Femur (tissue), 1 donor: ENCODE data around the gene DDX10.
A peak's percentile ranks its signal among the peaks of the same experiment; 100 is the strongest.
"Not testable (repeated sequence)": the region's sequence is repeated elsewhere in the genome, so short reads cannot be mapped to it uniquely, and the experiment has no call there.

Experiments
- DNase-seq: peaks from one replicate; pipeline ENCODE4 v3.0.0-alpha.2; 2017

The DDX10 gene

DNA sequence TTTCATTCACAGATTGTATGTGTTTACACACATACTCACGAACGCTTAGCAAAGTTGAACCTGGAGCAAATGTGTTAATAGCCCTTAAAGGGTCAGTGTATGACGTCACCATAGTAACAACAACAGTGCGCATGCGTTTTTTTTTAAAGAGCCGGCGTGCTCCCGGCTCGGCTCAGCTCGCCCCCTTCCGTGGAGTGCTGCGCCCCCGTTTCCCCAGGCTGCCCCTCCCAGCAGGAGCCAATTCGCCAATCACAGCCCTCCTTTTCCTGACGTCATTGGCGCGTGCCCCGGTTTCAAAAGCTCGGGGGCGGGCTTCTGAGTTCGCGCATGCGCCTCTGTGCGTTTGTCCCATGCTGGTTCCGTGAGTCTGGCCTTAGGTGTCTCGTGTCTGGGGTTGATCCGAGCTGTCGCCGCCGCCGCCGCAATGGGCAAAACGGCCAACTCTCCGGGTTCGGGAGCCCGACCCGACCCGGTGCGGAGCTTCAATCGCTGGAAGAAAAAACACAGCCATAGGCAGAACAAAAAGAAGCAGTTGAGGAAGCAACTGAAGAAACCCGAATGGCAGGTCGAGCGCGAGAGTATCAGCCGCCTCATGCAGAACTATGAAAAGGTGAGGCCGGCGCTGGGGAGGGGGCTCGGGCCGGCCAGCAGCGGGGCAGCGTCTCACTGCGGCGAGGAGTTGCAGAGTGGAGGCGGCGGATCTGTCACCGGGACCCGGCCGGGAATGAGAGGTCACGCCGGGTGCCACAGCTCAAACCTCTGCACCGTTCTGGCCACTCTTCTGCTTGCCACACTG, at the start of gene DDX10:
TSS of gene DDX10 (plus strand) at position 340 of the 796 bp plus-strand sequence. CDS start at position 425, 85 bp downstream.
- DNase-seq, result peak; percentile 99

DNA sequence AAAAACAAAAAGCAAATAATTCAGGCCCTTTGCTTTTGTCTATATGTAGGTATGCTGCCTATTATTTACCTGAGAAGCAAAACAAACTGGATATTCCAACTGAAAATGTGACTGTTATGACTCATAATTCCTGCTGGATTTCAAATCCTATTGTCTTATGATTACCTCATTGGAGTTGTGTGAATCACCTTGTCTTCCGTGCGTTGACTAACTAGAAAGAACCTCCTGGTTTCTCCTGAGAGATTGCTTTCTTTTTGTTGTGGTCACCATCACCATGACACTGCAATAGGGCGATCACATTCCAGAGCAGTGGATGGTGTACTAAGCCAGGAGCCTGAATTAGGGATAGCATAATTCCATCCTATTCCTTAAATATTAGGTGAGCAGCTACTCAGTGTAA, 48.3 kb upstream of the DDX10 start:
- no peak for DNase-seq

DNA sequence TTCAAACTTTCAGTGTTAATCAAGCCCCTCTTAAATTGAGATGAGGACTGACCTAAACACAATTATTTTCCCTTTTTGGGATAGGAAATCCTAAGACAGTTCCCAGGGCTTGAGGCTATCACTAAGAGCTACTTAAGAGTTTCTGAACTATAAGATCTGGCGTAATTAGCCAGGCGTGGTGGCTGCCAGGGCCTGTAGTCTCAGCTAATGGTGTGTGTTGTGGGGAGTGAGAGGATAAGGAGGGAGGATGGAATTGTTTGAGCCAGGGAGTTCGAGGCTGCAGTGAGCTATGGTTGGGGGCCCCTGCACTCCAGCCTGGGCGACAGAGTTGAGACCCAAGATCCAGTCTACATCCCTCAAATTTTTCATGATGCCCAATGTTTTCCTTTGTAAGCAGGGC, 47.8 kb upstream of the DDX10 start:
- DNase-seq, result no peak

DNA sequence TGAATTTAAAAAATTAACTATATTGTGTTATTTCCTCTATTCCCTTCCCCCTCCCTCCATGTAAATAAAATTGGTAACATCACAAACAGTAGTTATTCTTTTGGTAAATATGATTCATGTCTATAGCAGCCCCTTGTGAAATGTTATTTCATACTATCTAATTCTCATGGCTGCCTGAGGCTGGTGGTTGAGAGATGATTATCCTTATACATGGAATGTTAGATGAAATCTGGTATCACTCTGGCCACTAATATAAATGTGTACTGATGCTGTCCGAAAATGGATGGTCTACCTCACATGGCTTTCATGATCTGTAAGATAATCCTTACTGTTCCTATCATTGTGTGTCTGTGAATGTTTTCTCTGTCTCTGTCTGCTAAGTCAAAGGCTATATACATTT, 46.3 kb upstream of the DDX10 start:
- no peak for DNase-seq

DNA sequence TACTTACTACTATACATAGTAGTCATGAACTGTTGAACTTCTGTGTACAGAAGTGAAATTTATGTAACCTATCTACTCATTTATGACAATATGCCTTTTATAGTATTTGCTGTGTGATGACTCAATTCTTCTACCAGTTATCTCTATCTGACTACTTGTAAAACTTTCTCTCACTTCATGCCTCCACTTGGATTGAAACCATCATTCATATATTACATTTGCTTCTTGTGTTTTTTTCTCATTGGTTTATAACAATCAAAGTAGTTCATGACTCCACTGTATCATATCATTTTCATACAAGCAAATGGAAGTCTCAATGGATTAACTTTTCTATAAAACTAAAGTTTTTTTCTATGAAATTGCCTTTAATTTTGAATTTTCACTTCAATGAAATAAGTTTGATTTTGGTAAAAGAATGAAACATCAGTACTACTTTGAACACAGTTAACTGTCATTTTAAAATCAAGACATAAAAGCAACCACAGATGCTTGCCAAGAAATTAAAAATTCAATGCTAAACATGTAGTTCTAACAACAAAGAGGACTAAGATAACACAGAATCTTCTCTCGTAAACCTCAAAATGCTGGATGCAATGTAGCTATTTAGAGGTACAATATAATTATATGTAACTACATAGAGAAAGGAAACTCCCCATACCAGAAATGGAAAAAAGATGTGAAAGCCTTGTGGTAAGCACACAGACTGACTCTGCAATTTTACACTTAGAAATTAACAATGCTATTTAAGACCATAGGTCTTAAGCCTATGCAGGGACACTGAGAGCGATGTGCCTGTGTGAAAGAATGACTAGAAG, 43.7 kb upstream of the DDX10 start:
- no peak for DNase-seq

DNA sequence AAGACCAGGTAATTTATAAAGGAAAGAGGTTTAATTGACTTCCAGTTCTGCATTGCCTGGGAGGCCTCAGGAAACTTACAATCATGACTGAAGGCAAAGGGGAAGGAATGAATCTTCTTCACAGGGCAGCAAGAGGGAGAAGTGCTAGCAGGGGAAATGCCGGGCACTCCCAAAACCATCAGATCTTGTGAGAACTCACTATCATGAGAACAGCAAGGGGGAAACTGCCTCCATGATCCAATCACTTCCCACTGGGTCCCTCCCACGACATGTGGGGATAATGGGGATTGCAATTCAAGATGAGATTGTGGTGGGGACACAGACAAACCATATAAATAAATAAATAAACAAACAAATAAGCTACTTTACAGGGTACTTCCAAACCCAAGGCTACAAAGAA, 42.5 kb upstream of the DDX10 start:
- no peak for DNase-seq

DNA sequence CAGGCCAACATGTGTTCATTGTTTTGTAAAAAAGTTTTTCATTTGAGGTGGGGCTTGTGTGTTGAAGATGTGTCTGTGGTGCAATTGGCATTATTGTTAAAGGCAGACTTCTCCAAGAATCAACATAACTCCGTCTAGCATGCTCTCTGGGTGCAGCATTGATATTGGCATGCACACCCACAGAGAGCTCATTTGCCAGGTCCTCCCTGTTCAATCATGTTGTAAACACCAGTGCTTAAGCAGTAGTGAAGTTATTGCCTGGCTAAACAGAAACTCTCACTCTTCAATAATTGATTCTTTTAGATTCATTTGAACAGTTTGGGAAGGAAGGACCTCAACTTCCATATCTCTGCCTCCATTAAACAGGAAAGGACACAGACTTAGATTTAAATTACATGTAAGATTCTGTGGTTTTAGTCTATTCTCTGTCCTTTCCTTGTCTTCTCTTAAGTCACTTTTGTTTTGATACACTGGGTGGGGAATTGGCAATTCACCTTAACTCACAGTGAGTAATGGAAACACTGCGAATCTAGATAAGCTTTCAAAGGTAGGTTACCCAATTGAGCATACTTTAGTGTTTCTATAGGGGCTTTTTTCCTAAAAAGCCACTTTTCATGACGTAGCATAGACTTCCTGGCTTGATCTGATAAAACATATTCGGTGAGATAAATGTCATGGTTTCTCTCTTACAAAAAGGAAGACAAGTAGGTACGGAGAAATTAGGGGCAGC, 40.5 kb upstream of the DDX10 start:
- DNase-seq, result no peak

DNA sequence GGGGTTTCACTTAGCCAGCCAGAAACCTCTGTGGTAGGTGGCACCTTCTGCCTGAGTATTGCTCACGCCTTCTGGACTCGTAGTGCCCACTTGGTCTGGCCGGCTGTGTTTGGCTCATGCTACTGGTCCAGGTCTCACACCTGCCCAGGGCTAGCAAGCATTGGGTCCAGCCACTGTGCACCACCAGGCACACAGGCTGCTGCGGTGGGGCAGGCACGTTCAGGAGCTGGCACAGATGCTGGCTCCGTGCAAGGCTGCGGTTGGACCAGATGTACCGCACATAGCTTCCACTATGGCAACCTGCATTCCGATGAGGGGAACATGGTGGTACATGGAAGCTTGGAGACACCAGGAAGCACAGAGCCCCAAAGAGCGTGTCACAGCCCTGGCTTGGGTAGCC, 36.5 kb upstream of the DDX10 start:
- no peak for DNase-seq

DNA sequence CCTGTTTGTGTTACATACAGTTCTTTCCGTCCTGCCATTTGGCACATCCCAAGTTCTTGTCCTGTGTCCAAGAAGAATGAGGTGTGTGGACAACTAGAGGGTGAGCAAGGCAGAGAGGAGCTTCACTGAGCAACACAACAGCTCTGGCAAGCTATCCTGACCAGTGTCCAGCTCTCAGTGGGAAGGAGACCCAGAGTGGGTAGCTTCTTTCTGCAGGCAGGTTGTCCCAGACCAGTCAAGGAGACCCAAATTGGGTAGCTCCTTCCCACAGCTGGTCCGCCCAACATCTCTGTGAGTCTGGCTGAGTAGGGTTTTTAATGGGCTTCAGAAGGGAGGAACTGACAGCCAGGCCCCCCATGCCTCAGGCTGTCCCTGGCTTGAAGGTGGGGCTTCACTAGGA, 36.1 kb upstream of the DDX10 start:
- DNase-seq, result no peak

DNA sequence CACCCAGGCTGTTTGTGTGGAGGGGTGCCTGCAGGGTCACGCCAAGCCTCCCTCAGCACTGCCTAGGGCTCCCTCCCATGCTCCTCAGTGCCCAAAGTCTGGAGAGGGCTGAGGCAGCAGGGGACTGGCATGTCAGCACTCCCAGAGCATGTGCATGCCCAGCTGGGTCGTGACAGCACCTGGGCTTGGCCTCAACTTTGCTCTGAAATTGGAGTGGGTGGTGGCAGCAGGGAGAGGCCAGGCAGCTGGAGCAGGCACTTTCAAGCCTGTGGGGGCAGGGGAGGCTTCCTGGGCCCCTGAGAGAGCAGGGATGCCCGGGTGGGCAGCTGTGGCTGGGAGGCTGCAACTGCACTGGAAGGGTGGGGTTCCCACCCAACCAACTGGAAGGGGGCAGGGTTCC, 35.6 kb upstream of the DDX10 start:
- DNase-seq, result no peak

DNA sequence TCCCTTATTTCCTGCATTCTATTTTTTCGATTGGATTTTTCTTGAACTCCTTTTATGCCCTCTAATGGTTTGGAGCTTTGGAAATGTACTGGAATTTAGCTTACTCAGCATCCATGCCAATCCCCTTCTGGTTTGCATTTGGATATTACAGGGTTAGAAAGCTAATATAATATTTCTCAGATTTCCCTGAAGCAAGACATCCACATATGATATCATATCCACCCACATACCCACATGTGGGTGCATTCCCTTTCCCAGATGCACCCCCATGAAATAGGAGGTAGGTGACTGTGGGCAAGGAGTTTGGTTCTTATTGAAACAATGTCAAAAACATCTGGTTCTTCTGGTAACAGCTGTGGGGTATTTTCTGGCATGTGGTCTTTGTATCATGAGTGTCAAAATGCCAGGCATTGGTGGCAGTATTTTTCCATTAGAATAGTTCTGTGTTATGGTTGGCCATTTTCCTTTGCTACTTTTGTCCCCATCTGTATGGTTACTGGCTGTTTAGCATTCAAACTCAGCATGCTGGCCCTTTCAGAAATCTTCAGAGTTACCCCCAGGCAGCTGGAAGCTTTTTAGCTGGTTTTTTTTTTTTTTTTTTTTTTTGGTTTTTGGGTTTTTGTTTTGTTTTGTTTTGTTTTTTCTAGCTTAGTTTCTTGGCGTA, 32.7 kb upstream of the DDX10 start:
- no peak for DNase-seq

DNA sequence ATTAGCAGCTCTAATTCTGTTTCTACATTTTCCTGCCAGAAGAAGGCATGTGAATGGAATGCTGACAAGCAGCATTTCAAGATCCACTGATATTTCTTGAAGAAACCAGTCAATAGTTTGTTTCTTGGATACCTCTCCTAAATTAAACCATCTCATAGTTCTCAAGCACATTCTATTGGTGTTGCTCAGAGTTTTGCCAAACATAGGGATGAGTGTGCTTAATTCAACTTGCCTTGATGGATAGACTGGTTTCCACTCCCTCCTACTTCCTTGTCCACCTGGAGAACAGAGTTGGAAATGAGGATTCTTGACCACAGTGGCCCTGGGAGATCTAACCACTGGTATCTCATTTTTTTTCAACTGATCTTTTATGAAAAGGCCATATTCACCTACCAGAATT, 29.8 kb upstream of the DDX10 start:
- DNase-seq, result no peak

DNA sequence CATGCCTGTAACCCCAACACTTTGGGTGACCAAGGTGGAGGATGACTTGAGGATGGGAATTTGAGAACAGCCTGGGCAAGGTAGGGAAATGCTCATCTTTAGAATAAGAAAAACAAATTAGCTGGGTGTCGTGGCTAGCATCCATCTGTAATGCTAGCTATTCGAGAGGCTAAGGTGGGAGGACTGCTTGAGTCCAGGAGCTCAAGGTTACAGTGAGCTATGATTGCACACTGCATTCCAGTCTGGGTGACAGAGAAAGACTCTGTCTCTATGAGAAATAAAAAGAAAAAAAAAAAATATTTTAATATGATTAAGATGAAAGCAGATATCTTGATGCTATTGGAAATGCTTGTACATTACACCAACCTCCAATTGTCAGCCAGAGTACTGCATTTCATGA, 28.6 kb upstream of the DDX10 start:
- no peak for DNase-seq

DNA sequence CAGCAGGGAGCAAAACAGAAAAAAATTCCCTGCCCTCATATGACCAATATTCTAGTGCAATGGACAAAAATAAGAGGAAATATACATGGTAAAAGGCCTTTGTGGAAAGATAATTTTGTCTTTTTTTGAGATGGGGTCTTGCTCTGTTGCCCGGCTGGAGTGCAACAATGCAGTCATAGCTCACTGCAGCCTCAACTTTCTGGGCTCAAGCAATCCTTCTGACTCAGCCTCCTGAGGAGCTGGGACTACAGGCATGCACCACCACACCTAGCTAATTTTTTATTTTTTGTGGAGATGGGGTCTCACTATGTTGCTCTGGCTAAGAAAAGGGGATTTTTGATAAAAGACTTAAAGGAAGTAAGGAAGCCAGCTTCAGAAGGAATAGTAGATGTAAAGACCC, 25.7 kb upstream of the DDX10 start:
- no peak for DNase-seq

DNA sequence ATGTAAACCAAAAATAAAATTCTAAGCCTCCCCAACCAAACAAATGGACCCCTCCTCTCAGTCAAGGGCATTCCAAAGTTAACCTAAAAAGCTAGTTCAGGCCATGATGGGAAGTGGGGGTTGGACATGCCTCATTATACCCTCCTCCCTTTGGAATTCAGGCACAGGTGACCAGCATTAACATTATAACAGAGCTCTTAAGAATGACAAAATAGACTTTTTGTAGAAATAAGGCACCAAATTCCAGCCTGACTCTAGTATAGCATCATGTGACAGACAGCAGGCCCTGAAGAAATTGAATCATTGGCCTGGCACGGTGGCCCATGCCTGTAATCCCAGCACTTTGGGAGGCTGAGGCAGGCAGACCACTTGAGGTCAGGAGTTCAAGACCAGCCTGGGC, 23.1 kb upstream of the DDX10 start:
- DNase-seq, result not testable (repeated sequence)

DNA sequence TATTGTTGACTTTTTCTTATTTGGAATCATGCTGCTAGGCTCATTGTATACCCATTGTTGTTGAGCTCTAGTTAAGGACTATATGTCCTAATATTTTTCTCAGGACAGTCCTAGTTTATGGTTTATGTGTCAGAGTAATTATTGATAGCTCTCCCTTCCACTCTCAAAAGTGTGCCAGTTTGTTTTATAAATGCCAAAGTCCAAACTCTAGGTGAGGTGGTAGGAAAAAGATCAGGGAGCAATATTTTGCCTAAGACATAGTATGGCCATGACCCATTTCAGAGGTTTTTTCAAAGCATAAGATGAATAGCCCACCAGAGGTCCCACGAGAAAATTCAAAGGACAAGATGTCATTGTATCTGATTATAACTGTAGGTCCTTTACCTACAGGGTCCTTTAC, 20.9 kb upstream of the DDX10 start:
- DNase-seq, result no peak

DNA sequence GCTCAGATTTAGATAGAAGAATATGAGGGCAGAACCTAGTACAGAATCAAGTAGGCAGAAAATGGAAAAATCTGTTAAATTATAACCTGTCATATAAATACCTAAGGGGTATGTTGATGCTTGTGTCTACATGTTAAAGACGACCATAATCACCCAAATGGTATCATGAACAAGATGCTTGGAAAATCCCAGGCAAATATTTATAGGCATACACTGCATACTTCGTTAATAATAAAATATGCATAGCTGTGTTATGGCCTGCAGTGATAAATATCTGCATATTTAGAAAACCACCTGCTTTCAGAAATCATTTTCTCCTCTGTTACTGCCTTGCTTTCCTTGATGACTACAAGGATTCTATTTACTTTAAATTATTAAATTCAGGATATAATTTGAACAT, 18.9 kb upstream of the DDX10 start:
- DNase-seq, result no peak

DNA sequence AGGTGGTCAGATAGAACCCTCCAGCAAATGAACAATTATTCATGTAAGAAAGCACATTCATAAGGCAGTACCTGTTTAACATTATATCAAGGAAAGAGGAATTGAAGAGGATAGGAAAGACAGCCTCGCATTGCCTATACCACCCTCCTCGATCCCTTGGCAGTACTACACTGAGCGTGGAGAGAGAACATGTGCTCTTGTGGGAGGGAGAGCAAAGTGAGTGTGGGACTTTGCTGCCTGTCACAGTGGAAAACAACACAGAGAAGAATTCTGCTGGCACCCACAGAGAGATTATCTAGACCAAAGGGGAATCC, 17.5 kb upstream of the DDX10 start:
- no peak for DNase-seq

DNA sequence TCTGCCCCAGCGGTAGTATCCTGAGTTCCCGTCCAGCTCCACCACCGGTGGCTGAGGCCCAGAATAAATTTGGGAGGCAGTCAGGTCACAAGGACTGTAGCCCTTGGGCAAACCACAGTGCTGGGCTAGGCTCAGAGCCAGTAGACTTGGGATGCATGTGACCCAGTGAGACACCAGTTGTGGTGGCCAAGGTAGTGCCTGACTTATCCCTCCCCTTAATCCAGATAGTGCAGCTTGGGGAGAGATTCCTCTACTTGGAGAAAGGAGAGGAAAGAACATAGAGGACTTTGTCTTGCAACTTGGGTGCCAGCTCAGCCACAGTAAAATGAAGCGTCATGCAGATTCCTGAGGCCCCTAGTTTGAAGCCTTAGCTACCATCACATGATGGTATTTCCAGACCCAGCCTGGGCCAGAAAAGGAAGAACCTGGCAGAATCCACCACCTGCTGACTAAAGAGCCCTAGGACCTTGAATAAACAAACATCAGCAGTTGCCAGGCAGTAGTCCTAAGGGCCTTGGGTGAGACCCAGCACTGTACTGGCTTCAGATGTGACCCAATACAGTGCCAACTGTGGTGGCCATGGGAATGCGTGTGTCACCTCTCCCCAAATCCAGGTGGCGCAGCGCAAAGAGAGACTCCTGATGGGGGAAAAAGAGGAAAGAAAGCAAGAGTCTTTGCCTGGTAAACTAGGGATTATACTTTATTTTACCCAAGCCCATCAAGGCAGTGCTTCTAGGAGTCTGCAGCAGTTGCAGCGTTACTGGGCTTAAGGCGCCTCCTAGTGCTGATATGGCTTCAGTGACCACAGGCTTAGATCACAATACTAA, 17.0 kb upstream of the DDX10 start:
- peak; percentile 74 for DNase-seq

DNA sequence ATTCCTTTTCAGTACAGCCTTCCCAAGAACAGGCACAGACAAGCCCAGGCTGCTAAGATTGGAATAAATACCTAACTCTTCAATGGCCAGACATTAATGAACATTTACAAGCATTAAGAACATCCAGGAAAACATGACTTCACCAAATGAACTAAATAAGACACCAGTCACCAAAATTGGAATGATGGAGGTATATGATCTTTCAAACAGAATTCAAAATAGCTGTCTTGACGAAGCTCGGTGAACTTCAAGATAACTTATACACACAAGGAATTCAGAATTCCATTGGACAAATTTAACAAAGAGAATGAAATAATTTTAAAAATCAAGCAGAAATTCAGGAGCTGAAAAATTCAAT, 16.4 kb upstream of the DDX10 start:
- no peak for DNase-seq

DNA sequence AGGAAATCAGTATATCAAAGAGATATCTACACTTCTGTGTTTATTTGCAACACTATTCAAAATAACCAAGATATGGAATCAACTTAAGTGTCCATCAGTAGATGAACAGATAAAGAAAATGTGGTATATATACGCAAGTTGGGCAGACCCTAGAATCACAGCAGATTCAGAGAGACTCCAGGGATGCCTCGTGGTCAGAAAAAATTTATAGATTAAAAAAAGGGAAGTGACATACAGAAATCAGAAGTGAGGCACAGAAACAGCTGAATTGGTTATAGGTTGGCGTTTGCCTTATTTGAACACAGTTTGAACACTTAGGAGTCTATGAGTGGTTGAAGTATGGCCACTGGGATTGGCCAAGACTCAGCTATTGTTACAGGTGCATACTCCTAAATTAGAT, 10.8 kb upstream of the DDX10 start:
- not testable (repeated sequence) for DNase-seq

DNA sequence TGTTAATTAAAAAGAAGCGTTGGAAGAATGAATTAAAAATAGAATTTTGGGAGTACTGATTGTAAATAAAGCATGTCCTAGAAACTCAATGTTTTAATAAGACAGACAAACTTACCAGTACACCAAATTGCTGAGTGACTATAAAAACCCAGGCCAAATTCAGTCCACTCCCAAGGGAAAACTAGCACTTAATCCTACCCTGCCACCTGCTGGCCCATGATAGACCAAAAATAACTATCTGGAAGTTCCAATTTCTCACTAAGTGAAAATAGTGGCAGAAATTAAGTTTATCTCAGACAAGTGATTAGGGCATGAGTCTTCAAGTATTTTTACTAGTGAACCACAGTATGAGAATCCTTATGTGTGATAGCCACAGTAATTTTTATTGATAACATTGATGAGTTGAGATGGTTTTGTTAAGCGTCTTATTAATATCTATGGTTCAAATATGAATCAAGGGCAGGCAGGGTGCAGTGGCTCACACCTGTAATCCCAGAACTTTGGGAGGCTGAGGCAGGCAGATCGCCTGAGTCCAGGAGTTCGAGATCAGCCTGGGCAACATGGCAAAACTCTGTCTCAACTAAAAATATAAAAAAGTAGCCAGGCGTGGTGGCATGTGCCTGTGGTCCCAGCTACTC, 9.8 kb upstream of the DDX10 start:
- no peak for DNase-seq
